H1 (cell line): ENCODE measurements around the gene MCC. TPM values are rescaled to one million over a fixed set of nuclear protein-coding genes. Genes with fewer than 3 reads are reported as not detected.

Experiments
- CTCF ChIA-PET: fragments of 300-600 bp; sonication (Branson Sonifier 250); formaldehyde crosslinking; loops from one replicate; lab custom pipeline; 2021; ENCODE audit not compliant: partially characterized antibody; lab: Charles Lee
- POLR2A ChIA-PET: fragments of 300-600 bp; sonication (Branson Sonifier 250); formaldehyde crosslinking; loops from one replicate; lab custom pipeline; 2021; ENCODE audit warnings: inconsistent platforms; ENCODE audit not compliant: partially characterized antibody; lab: Charles Lee
- DNase-seq, 2 experiments: peaks; one replicate each; pipeline versions ENCODE4 v3.0.0 to v3.0.0-alpha.2; 2010 to 2022; ENCODE audit warnings: low spot score in 2 of 2, low read depth in 1 of 2, mixed read lengths in 1 of 2
- FAIRE-seq: peaks from 2 replicates; lab custom pipeline; 2011; peaks lifted over from hg19 to GRCh38; lab: Jason Lieb, UNC
- H2AFZ ChIP-seq: 2 replicates; pipeline ENCODE4 v1.8.1; 2012; ENCODE audit warnings: low read length, inconsistent platforms
- H2AK5ac ChIP-seq: 2 replicates; pipeline ENCODE4 v1.6.1; 2013; ENCODE audit warnings: low read depth, low read length
- H2BK120ac ChIP-seq: replicated peaks from 2 replicates; pipeline ENCODE3; 2013; ENCODE audit warnings: low read depth, low read length, inconsistent platforms
- H2BK12ac ChIP-seq: 2 replicates; pipeline ENCODE4 v1.6.1; 2013; ENCODE audit warnings: low read depth, low read length
- H2BK15ac ChIP-seq: 2 replicates; pipeline ENCODE4 v1.6.1; 2013; ENCODE audit warnings: low read length
- H2BK20ac ChIP-seq: 2 replicates; pipeline ENCODE4 v1.6.1; 2013; ENCODE audit warnings: low read length
- H2BK5ac ChIP-seq: 2 replicates; pipeline ENCODE4 v1.6.1; 2013; ENCODE audit warnings: low read depth, low read length
- H3K14ac ChIP-seq: 2 replicates; pipeline ENCODE4 v1.6.1; 2013; ENCODE audit warnings: inconsistent platforms; ENCODE audit not compliant: insufficient read length
- H3K18ac ChIP-seq: 2 replicates; pipeline ENCODE4 v1.6.1; 2013; ENCODE audit warnings: low read length; ENCODE audit errors: extremely low read depth
- H3K23ac ChIP-seq: 2 replicates; pipeline ENCODE4 v1.6.1; 2013; ENCODE audit warnings: inconsistent platforms; ENCODE audit not compliant: insufficient read length
- H3K23me2 ChIP-seq: 2 replicates; pipeline ENCODE4 v1.6.1; 2013; ENCODE audit warnings: low read depth, low read length
- H3K27ac ChIP-seq: 2 replicates; pipeline ENCODE4 v1.6.1; 2011; ENCODE audit warnings: low read depth, low read length, inconsistent platforms
- H3K27me3 ChIP-seq, 4 experiments: replicated peaks in 1 of 4; 1 replicate in 1 of 4; 2 replicates in 3 of 4; pipeline versions ENCODE4 v1.6.1 to v1.8.1; 2011 to 2013; ENCODE audit warnings: low read length in 3 of 4, mild to moderate bottlenecking in 3 of 4, inconsistent platforms in 2 of 4, mixed read lengths in 2 of 4, moderate library complexity in 1 of 4; ENCODE audit not compliant: control insufficient read depth in 3 of 4, insufficient read depth in 3 of 4; ENCODE audit errors: extremely low read depth in 1 of 4
- H3K36me3 ChIP-seq, 4 experiments: 2 replicates each; pipeline versions ENCODE4 v1.6.1 to v1.8.1; 2011 to 2013; ENCODE audit warnings: mild to moderate bottlenecking in 4 of 4, low read length in 3 of 4, moderate library complexity in 2 of 4, control low read depth in 1 of 4, inconsistent platforms in 1 of 4; ENCODE audit not compliant: insufficient read depth in 4 of 4, control insufficient read depth in 2 of 4
- H3K4ac ChIP-seq: replicated peaks from 2 replicates; pipeline ENCODE3; 2013; ENCODE audit warnings: low read length, low read depth, mixed read lengths, inconsistent platforms; ENCODE audit not compliant: insufficient read length
- H3K4me1 ChIP-seq, 4 experiments: replicated peaks in 1 of 4; 1 replicate in 1 of 4; 2 replicates in 3 of 4; pipeline versions ENCODE4 v1.6.1 to v1.8.1; 2011 to 2013; ENCODE audit warnings: low read length in 3 of 4, inconsistent platforms in 2 of 4, mixed read lengths in 1 of 4; ENCODE audit not compliant: insufficient read depth in 4 of 4, control insufficient read depth in 3 of 4
- H3K4me2 ChIP-seq, 2 experiments: 2 replicates each; pipeline versions ENCODE4 v1.6.1 to v1.8.1; 2011 to 2013; ENCODE audit warnings: low read depth in 2 of 2, low read length in 2 of 2, control low read depth in 1 of 2, inconsistent platforms in 1 of 2, mild to moderate bottlenecking in 1 of 2; ENCODE audit not compliant: insufficient read depth in 1 of 2
- H3K4me3 ChIP-seq, 4 experiments: fragments of 200-600, 300-600 bp in 1 of 4; sonication (generic), shearing (Covaris generic), sonication (Bioruptor Twin) in 1 of 4; 2 replicates each; pipeline versions ENCODE4 v1.5.1 to v1.8.1; 2011 to 2016; ENCODE audit warnings: low read length in 4 of 4, low read depth in 3 of 4, control low read depth in 2 of 4, inconsistent platforms in 2 of 4, mild to moderate bottlenecking in 2 of 4, mixed read lengths in 1 of 4, moderate library complexity in 1 of 4; ENCODE audit not compliant: insufficient read depth in 2 of 4; ENCODE audit errors: extremely low read depth in 1 of 4
- H3K56ac ChIP-seq: replicated peaks from 2 replicates; pipeline ENCODE3; 2013; ENCODE audit warnings: low read depth, mild to moderate bottlenecking, mixed read lengths, low read length, inconsistent platforms; ENCODE audit not compliant: insufficient read length
- H3K79me1 ChIP-seq: 2 replicates; pipeline ENCODE4 v1.6.1; 2013; ENCODE audit warnings: low read depth, low read length, control low read depth
- H3K79me2 ChIP-seq, 2 experiments: 2 replicates each; pipeline versions ENCODE4 v1.6.1 to v1.8.1; 2012 to 2013; ENCODE audit warnings: low read length in 2 of 2, mild to moderate bottlenecking in 2 of 2, inconsistent platforms in 1 of 2; ENCODE audit not compliant: insufficient read depth in 2 of 2, control insufficient read depth in 1 of 2
- H3K9ac ChIP-seq, 4 experiments: replicated peaks in 1 of 4; 1 replicate in 1 of 4; 2 replicates in 3 of 4; pipeline versions ENCODE4 v1.6.1 to v1.8.1; 2011 to 2013; ENCODE audit warnings: low read depth in 3 of 4, low read length in 3 of 4, control low read depth in 2 of 4, mild to moderate bottlenecking in 2 of 4, moderate library complexity in 2 of 4, inconsistent platforms in 1 of 4; ENCODE audit errors: extremely low read depth in 1 of 4
- H3K9me3 ChIP-seq, 2 experiments: 2 replicates each; pipeline versions ENCODE4 v1.6.1 to v1.8.1; 2012 to 2013; ENCODE audit warnings: mild to moderate bottlenecking in 2 of 2, moderate library complexity in 2 of 2, control low read depth in 1 of 2, inconsistent platforms in 1 of 2, low read depth in 1 of 2, low read length in 1 of 2, mixed read lengths in 1 of 2; ENCODE audit not compliant: insufficient read depth in 2 of 2
- H4K20me1 ChIP-seq, 2 experiments: replicated peaks in 1 of 2; 2 replicates each; pipeline versions ENCODE3 to v1.8.1; 2011 to 2013; ENCODE audit warnings: inconsistent platforms in 2 of 2, low read length in 2 of 2, mild to moderate bottlenecking in 1 of 2; ENCODE audit not compliant: insufficient read depth in 2 of 2, control insufficient read depth in 1 of 2
- H4K5ac ChIP-seq: 2 replicates; pipeline ENCODE4 v1.6.1; 2013; ENCODE audit warnings: low read length, low read depth, mixed read lengths, inconsistent platforms; ENCODE audit not compliant: insufficient read length
- H4K8ac ChIP-seq: 2 replicates; pipeline ENCODE4 v1.8.0; 2013; ENCODE audit warnings: mild to moderate bottlenecking, moderate library complexity, low read length, inconsistent platforms; ENCODE audit not compliant: insufficient read depth; ENCODE audit errors: extremely low read depth
- H4K91ac ChIP-seq: replicated peaks from 2 replicates; pipeline ENCODE3; 2013; ENCODE audit warnings: low read length, mixed read lengths, inconsistent platforms; ENCODE audit not compliant: insufficient read length
- CBX5 ChIP-seq: fragments of 300-800, 300-1000 bp; sonication (generic); IDR thresholded peaks from 2 replicates; pipeline ENCODE4 v1.7.1; 2016; ENCODE audit warnings: antibody characterized with exemption, low read length, low read depth
- EP300 ChIP-seq, 2 experiments: IDR thresholded peaks; 1 replicate in 1 of 2; 2 replicates in 1 of 2; pipeline ENCODE4 v1.6.1; 2011 to 2012; ENCODE audit warnings: low read depth in 2 of 2, low read length in 2 of 2, mild to moderate bottlenecking in 2 of 2, borderline replicate concordance in 1 of 2, inconsistent platforms in 1 of 2, moderate library complexity in 1 of 2
- POLR2A ChIP-seq, 2 experiments: IDR thresholded peaks; 1 replicate in 1 of 2; 2 replicates in 1 of 2; pipeline ENCODE4 v1.6.1; 2011; ENCODE audit warnings: low read depth in 2 of 2, low read length in 2 of 2, mild to moderate bottlenecking in 2 of 2; ENCODE audit errors: control extremely low read depth in 1 of 2
- RNF2 ChIP-seq: fragments of 200-900, 300-1000 bp; sonication (generic); IDR thresholded peaks from 2 replicates; pipeline ENCODE4 v1.7.1; 2016; ENCODE audit warnings: borderline replicate concordance, low read depth, mild to moderate bottlenecking, antibody characterized with exemption, low read length; ENCODE audit not compliant: poor library complexity, severe bottlenecking; ENCODE audit errors: missing control alignments
- SIX5 ChIP-seq: IDR thresholded peaks from 2 replicates; pipeline ENCODE4 v1.6.1; 2011; ENCODE audit warnings: mild to moderate bottlenecking, low read depth, low read length
- WGBS, 2 experiments: shearing (Covaris generic) in 1 of 2; methylation state at CpG; one replicate each; pipeline versions ENCODE4 v1.1.6 to v1.1.7; 2013 to 2015; ENCODE audit warnings: low lambda C conversion rate in 2 of 2, mixed read lengths in 2 of 2, inconsistent platforms in 1 of 2, low coverage in 1 of 2, missing lambda C conversion rate in 1 of 2; ENCODE audit not compliant: insufficient replicate concordance in 2 of 2, insufficient coverage in 1 of 2, insufficient read length in 1 of 2; ENCODE audit errors: extremely low coverage in 1 of 2, missing lambda C conversion rate in 1 of 2; 5-methylcytosine and 5-hydroxymethylcytosine counted together
- polyA plus RNA-seq, 7 experiments: library from polyadenylated mRNA; depleted of rRNA in 3 of 7; stranded (reverse) in 5 of 7; unstranded in 2 of 7; fragments of >200 nt in 5 of 7; fragments of 200-250 nt in 2 of 7; gene quantifications; 1 replicate in 5 of 7; 2 replicates in 1 of 7; 4 replicates in 1 of 7; pipeline versions ENCODE4 v1.2.1 to v1.2.3, GENCODE V29; 2011 to 2013; ENCODE audit warnings: missing spikeins in 2 of 7, mixed read lengths in 2 of 7
- total RNA-seq: library from RNA; stranded (reverse); fragmentation: NEBNext Ultra II Directional; extraction: Animal tissue kit (Norgen Biotek cat#: 25700); gene quantifications from 2 replicates; pipeline ENCODE4 v1.2.1, GENCODE V29; 2021
- TF ChIP-seq, protein P1 (sequence below), 3 experiments: IDR thresholded peaks; 1 replicate in 2 of 3; 2 replicates in 1 of 3; pipeline versions ENCODE4 v1.5.1 to v1.6.1; 2011; ENCODE audit warnings: low read length in 3 of 3, mild to moderate bottlenecking in 3 of 3, inconsistent platforms in 2 of 3, low read depth in 1 of 3, moderate library complexity in 1 of 3; ENCODE audit not compliant: insufficient read depth in 1 of 3; ENCODE audit errors: control extremely low read depth in 1 of 3
- TF ChIP-seq, protein P2 (sequence below): IDR thresholded peaks from 2 replicates; pipeline ENCODE4 v1.6.1; 2011; ENCODE audit warnings: low read depth, mild to moderate bottlenecking, low read length; ENCODE audit not compliant: insufficient read depth

The MCC gene
- total and polyA plus RNA-seq, 2 of the 8 experiments (the other 6 are each of a cell fraction or from before 2014, with no cell fraction given) = 2.6 to 18.3 TPM

DNA sequence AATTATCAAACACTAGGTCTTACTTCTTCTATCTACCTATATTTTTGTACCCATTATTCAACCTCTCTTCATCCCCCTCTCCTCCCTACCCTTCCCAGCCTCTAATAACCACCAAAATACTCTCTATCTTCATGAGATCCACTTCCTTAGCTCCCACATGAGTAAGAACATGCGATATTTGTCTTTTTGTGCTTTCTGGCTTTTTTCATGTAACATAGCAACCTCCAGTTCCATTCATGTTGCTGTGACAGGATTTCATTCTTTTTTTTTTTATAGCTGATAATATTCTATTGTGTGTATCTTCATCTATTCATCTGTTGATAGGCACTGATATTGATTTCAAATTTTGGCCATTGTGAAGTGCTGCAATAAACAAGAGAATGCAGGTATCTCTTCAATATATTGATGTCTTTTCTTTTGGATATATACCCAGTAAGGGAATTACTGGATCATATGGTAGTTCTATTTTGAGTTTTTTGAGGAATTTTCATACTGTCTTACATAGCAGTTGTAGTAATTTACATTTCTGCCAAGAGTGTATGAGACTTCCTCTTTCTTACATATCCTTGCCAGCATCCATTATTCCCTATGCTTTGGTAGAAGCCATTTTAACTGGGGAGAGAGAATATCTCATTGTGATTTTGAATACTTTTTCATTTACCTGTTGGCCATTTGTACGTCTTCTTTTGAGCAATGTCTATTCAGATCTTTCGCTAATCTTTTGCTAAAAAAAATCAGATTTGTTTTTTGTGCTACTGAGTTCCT lies 354.9 kb downstream of the MCC start:
- CTCF ChIA-PET = interaction anchor here (4.3 kb wide), 1 partner anchor 9 kb away, joined by 18 read pairs; no protein-coding TSS in a partner anchor
- Histone ChIP-seq H4K5ac (no peak overlapping the region), H3K4ac (no peak overlapping the region), H3K36me3 (no peaks in the 10 kb centered on the region), H3K9ac (no peak overlapping the region), H3K23me2 (no peaks in the 10 kb centered on the region), H2BK5ac (no peak overlapping the region), H2BK15ac (no peak overlapping the region), H3K18ac (no peak overlapping the region), H3K23ac (no peak overlapping the region), H3K79me2 (no peaks in the 10 kb centered on the region), H3K4me2 (no peak overlapping the region), H2BK12ac (no peak overlapping the region), H3K56ac (no peak overlapping the region), H2AK5ac (no peak overlapping the region), H3K27ac (no peak overlapping the region), H2BK20ac (no peak overlapping the region), H3K14ac (no peak overlapping the region), H2AFZ (no peak overlapping the region), H2BK120ac (no peak overlapping the region), H3K27me3 (no peaks in the 10 kb centered on the region), H3K4me1 (no peaks in the 10 kb centered on the region), H3K9me3 (no peaks in the 10 kb centered on the region), H3K79me1 (no peaks in the 10 kb centered on the region), H4K91ac (no peak overlapping the region), H4K8ac (no peak overlapping the region), H3K4me3 (no peak overlapping the region), H4K20me1 (no peaks in the 10 kb centered on the region)
- POLR2A ChIA-PET = no interaction called here
- DNase-seq = no peak
- no peak for FAIRE-seq
- 87% methylated on average over 3 of the region's 3 CpGs; no CpG with 5 or more reads in 1 of the 2 experiments for WGBS, 2 experiments
- TF ChIP-seq, protein P1, sequence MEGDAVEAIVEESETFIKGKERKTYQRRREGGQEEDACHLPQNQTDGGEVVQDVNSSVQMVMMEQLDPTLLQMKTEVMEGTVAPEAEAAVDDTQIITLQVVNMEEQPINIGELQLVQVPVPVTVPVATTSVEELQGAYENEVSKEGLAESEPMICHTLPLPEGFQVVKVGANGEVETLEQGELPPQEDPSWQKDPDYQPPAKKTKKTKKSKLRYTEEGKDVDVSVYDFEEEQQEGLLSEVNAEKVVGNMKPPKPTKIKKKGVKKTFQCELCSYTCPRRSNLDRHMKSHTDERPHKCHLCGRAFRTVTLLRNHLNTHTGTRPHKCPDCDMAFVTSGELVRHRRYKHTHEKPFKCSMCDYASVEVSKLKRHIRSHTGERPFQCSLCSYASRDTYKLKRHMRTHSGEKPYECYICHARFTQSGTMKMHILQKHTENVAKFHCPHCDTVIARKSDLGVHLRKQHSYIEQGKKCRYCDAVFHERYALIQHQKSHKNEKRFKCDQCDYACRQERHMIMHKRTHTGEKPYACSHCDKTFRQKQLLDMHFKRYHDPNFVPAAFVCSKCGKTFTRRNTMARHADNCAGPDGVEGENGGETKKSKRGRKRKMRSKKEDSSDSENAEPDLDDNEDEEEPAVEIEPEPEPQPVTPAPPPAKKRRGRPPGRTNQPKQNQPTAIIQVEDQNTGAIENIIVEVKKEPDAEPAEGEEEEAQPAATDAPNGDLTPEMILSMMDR (IDR thresholded peaks at IDR 0.05; ENCODE audit: control extremely low read depth in 1 of 3, insufficient read depth in 1 of 3, low read depth in 1 of 3, low read length in 3 of 3) = no peak
- TF ChIP-seq POLR2A (IDR thresholded peaks at IDR 0.05; ENCODE audit: control extremely low read depth in 1 of 2, low read depth in 2 of 2, low read length in 2 of 2) (no peak), RNF2 (no peak), EP300 (IDR thresholded peaks at IDR 0.05; ENCODE audit: borderline replicate concordance in 1 of 2, low read depth in 2 of 2, low read length in 2 of 2) (no peak), SIX5 (no peak), CBX5 (no peak)
- TF ChIP-seq, protein P2, sequence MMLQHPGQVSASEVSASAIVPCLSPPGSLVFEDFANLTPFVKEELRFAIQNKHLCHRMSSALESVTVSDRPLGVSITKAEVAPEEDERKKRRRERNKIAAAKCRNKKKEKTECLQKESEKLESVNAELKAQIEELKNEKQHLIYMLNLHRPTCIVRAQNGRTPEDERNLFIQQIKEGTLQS = no peak
